ENCODE measurements around the gene TJP3. TPM values are rescaled to one million over a fixed set of nuclear protein-coding genes. Genes with fewer than 3 reads are reported as not detected.
A peak's percentile ranks its signal among the peaks of the same experiment; 100 is the strongest.

The TJP3 gene
- total RNA-seq, 4 donors from 2014 or later, result 27.3 to 60.9 (median 35.6) TPM

GRCh38 chr19:3721131-3721886 is 13.1 kb downstream of the TJP3 start:
- TF ChIP-seq CTCF (IDR thresholded peaks at IDR 0.05), result no peak
- no peak for TF ChIP-seq POLR2A (IDR thresholded peaks at IDR 0.05)
- 14 to 16% methylated on average over 41 to 46 of the region's 46 CpGs for WGBS, 2 donors
- intact Hi-C loops (cut with DNase I; ENCODE audit: low total_unique reads), result no loop called here
- peak; percentile 69 to 95 for DNase-seq (ENCODE audit: low spot score in 2 of 2)
- no peak overlapping the region for H3K4me3 ChIP-seq (ENCODE audit: low read depth, poor library complexity, severe bottlenecking)

DNA sequence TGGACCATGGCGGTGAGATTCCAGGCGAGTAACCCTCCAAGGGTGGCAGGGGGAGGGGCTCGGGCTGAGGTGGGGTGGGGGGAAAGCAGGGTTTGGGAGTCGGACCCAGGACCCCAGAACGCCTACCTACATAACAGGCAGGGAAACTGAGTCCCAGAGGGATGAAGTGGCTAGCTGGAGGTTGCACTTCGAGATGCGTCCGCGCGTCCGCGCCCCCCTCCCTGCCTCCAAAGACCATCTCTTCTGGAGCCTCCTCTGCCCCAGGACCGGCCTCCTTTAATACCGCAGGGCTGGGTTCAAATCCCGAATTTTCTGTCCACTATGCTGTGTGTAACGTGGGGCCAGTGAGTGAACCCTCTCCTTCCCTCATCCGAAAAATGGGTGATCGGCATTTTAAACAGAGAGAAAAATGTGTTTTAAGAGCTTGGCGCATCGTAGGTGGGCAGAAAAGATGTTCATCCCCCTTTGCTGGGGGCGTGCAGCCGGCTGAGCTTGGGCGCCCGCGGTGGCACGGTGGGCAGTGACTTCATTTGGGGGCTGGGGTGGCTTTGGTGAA is 13.8 kb downstream of the TJP3 start:
- WGBS, 2 donors, result 2 to 5% methylated on average over 23 to 26 of the region's 26 CpGs
- no peak overlapping the region for H3K4me3 ChIP-seq (ENCODE audit: low read depth, poor library complexity, severe bottlenecking)
- DNase-seq (ENCODE audit: low spot score in 2 of 2), result no peak
- intact Hi-C loops (cut with DNase I; ENCODE audit: low total_unique reads), result no loop called here
- TF ChIP-seq CTCF (IDR thresholded peaks at IDR 0.05) (no peak), POLR2A (IDR thresholded peaks at IDR 0.05) (no peak)

- TF ChIP-seq POLR2A (IDR thresholded peaks at IDR 0.05) (no peak), CTCF (IDR thresholded peaks at IDR 0.05) (no peak)
- 0 to 2% methylated on average over 1 to 25 of the region's 30 CpGs for WGBS, 2 donors
- intact Hi-C loops (cut with DNase I; ENCODE audit: low total_unique reads), result no loop called here
- H3K4me3 ChIP-seq (ENCODE audit: low read depth, poor library complexity, severe bottlenecking), result no peak overlapping the region
- no peak for DNase-seq (ENCODE audit: low spot score in 2 of 2)
Measured at GRCh38 chr19:3722443-3723109, 14.4 kb downstream of the TJP3 start.

DNA sequence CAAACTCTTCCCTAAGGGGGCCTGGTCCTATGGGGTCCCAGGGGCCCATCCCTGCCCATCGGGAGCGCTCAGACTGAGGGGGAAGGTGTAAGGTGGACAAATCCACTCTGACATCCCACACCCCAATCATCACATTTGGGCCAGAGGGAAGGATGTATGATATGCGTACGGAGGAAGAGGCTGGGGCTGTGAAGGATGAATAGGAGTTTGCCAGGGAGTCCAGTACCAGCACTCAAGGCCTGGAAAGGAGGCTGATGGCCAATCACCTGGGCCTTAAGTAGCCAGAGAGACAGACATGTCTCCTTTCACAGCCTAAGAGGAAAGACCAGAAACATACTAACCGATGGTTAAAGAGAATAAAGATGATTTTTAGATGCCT is 14.9 kb downstream of the TJP3 start:
- DNase-seq (ENCODE audit: low spot score in 2 of 2), result no peak
- TF ChIP-seq POLR2A (IDR thresholded peaks at IDR 0.05) (no peak), CTCF (IDR thresholded peaks at IDR 0.05) (no peak)
- intact Hi-C loops (cut with DNase I; ENCODE audit: low total_unique reads), result no loop called here
- 72 to 80% methylated on average over 5 of the region's 5 CpGs for WGBS, 2 donors
- H3K4me3 ChIP-seq (ENCODE audit: low read depth, poor library complexity, severe bottlenecking), result no peak overlapping the region

- 30 to 41% methylated on average over 8 of the region's 8 CpGs for WGBS, 2 donors
- intact Hi-C loops (cut with DNase I; ENCODE audit: low total_unique reads), result no loop called here
- DNase-seq (ENCODE audit: low spot score in 2 of 2), result no peak
- no peak overlapping the region for H3K4me3 ChIP-seq (ENCODE audit: low read depth, poor library complexity, severe bottlenecking)
- TF ChIP-seq CTCF (IDR thresholded peaks at IDR 0.05), result no peak
- no peak for TF ChIP-seq POLR2A (IDR thresholded peaks at IDR 0.05)
Measured at GRCh38 chr19:3723883-3724282, 15.7 kb downstream of the TJP3 start.
